H9 (cell line): Measurements from ENCODE around the gene SLC38A11. TPM values are rescaled to one million over a fixed set of nuclear protein-coding genes. Genes with fewer than 3 reads are reported as not detected.

Source experiments
- DNase-seq: peaks from one replicate; pipeline ENCODE4 v3.0.0-alpha.2; 2017
- H2AFZ ChIP-seq: one replicate; pipeline ENCODE4 v1.6.1; 2013; ENCODE audit warnings: mild to moderate bottlenecking, low read length, control low read depth, moderate library complexity
- H2AK5ac ChIP-seq: 2 replicates; pipeline ENCODE4 v1.6.1; 2013; ENCODE audit warnings: low read length, control low read depth, mixed read lengths; ENCODE audit not compliant: insufficient read length
- H2BK120ac ChIP-seq: one replicate; pipeline ENCODE4 v1.6.1; 2013; ENCODE audit warnings: low read depth, mild to moderate bottlenecking, low read length, control low read depth, inconsistent platforms; ENCODE audit not compliant: poor library complexity, severe bottlenecking
- H2BK12ac ChIP-seq: 2 replicates; pipeline ENCODE4 v1.6.1; 2013; ENCODE audit warnings: low read length, control low read depth, mixed read lengths, low read depth; ENCODE audit not compliant: insufficient read length
- H2BK15ac ChIP-seq: 2 replicates; pipeline ENCODE4 v1.6.1; 2013; ENCODE audit warnings: low read depth, low read length, control low read depth
- H2BK20ac ChIP-seq: one replicate; pipeline ENCODE4 v1.6.1; 2013; ENCODE audit warnings: low read depth, mild to moderate bottlenecking, low read length, control low read depth, inconsistent platforms; ENCODE audit not compliant: poor library complexity, severe bottlenecking
- H2BK5ac ChIP-seq: 2 replicates; pipeline ENCODE4 v1.6.1; 2013; ENCODE audit warnings: low read length, control low read depth, mixed read lengths; ENCODE audit not compliant: insufficient read length
- H3K14ac ChIP-seq: 2 replicates; pipeline ENCODE4 v1.6.1; 2013; ENCODE audit warnings: low read length, control low read depth; ENCODE audit not compliant: insufficient read depth
- H3K18ac ChIP-seq: 2 replicates; pipeline ENCODE4 v1.6.1; 2013; ENCODE audit warnings: low read depth, mild to moderate bottlenecking, mixed read lengths, low read length, control low read depth; ENCODE audit not compliant: insufficient read length
- H3K23ac ChIP-seq: 2 replicates; pipeline ENCODE4 v1.6.1; 2013; ENCODE audit warnings: low read length, control low read depth, mixed read lengths, low read depth; ENCODE audit not compliant: insufficient read length
- H3K23me2 ChIP-seq: 2 replicates; pipeline ENCODE4 v1.6.1; 2013; ENCODE audit warnings: low read depth, mild to moderate bottlenecking, mixed read lengths, low read length, control low read depth; ENCODE audit not compliant: insufficient read length, poor library complexity, severe bottlenecking
- H3K27ac ChIP-seq: 2 replicates; pipeline ENCODE4 v1.5.1; 2013; ENCODE audit warnings: low read length, control low read depth, mixed read lengths, low read depth; ENCODE audit not compliant: insufficient read length
- H3K27me3 ChIP-seq: 2 replicates; pipeline ENCODE4 v1.6.1; 2013; ENCODE audit warnings: low read length, control low read depth, inconsistent platforms; ENCODE audit not compliant: insufficient read depth
- H3K4ac ChIP-seq: 2 replicates; pipeline ENCODE4 v1.6.1; 2013; ENCODE audit warnings: low read depth, mild to moderate bottlenecking, control low read depth, inconsistent platforms, low read length, moderate library complexity
- H3K4me1 ChIP-seq: 2 replicates; pipeline ENCODE4 v1.6.1; 2013; ENCODE audit warnings: low read length, control low read depth, inconsistent platforms; ENCODE audit not compliant: insufficient read depth
- H3K4me2 ChIP-seq: 2 replicates; pipeline ENCODE4 v1.6.1; 2013; ENCODE audit warnings: low read length, control low read depth, mixed read lengths; ENCODE audit not compliant: insufficient read length, insufficient read depth
- H3K56ac ChIP-seq: 2 replicates; pipeline ENCODE4 v1.6.1; 2013; ENCODE audit warnings: low read depth, mild to moderate bottlenecking, mixed read lengths, low read length, control low read depth; ENCODE audit not compliant: insufficient read length
- H3K79me1 ChIP-seq: 2 replicates; pipeline ENCODE4 v1.6.1; 2013; ENCODE audit warnings: low read depth, mild to moderate bottlenecking, moderate library complexity, low read length, control low read depth, inconsistent platforms; ENCODE audit not compliant: insufficient read depth, poor library complexity, severe bottlenecking
- H3K79me2 ChIP-seq: 2 replicates; pipeline ENCODE4 v1.6.1; 2013; ENCODE audit warnings: low read length, control low read depth, inconsistent platforms; ENCODE audit not compliant: insufficient read depth
- H3K9ac ChIP-seq: 2 replicates; pipeline ENCODE4 v1.6.1; 2013; ENCODE audit warnings: low read length, control low read depth, mixed read lengths; ENCODE audit not compliant: insufficient read length; ENCODE audit errors: extremely low read depth
- H3K9me3 ChIP-seq: one replicate; pipeline ENCODE4 v1.6.1; 2013; ENCODE audit warnings: low read depth, low read length, inconsistent platforms; ENCODE audit not compliant: control insufficient read depth
- H3T11ph ChIP-seq: one replicate; pipeline ENCODE4 v1.6.1; 2013; ENCODE audit warnings: mild to moderate bottlenecking, low read length, control low read depth, inconsistent platforms
- H4K20me1 ChIP-seq: one replicate; pipeline ENCODE4 v1.6.1; 2013; ENCODE audit not compliant: control insufficient read depth, insufficient read length, insufficient read depth
- H4K5ac ChIP-seq: 2 replicates; pipeline ENCODE4 v1.6.1; 2013; ENCODE audit warnings: low read depth, mild to moderate bottlenecking, mixed read lengths, low read length, control low read depth; ENCODE audit not compliant: insufficient read length
- H4K8ac ChIP-seq: replicated peaks from 2 replicates; pipeline ENCODE4 v1.6.1; 2013; ENCODE audit warnings: low read length, control low read depth, mixed read lengths, low read depth; ENCODE audit not compliant: insufficient read length
- H4K91ac ChIP-seq: 2 replicates; pipeline ENCODE4 v1.6.1; 2013; ENCODE audit warnings: low read depth, mild to moderate bottlenecking, moderate library complexity, mixed read lengths, low read length, control low read depth; ENCODE audit not compliant: insufficient read length
- H3K27ac Mint-ChIP-seq, 3 experiments: 2 replicates in 2 of 3; 3 replicates in 1 of 3; pipeline ENCODE4 v1.8.0; 2020 to 2021; ENCODE audit warnings: mixed read lengths in 3 of 3, mild to moderate bottlenecking in 1 of 3, moderate library complexity in 1 of 3
- H3K27me3 Mint-ChIP-seq: 2 replicates; pipeline ENCODE4 v1.8.0; 2021; ENCODE audit warnings: low read depth, mild to moderate bottlenecking, moderate library complexity, mixed read lengths
- H3K36me3 Mint-ChIP-seq, 3 experiments: 2 replicates in 2 of 3; 3 replicates in 1 of 3; pipeline ENCODE4 v1.8.0; 2020 to 2021; ENCODE audit warnings: low read depth in 3 of 3, mixed read lengths in 3 of 3; ENCODE audit not compliant: insufficient read depth in 1 of 3
- H3K4me1 Mint-ChIP-seq, 2 experiments: 2 replicates each; pipeline ENCODE4 v1.8.0; 2020; ENCODE audit warnings: mixed read lengths in 2 of 2
- H3K4me3 Mint-ChIP-seq, 2 experiments: 2 replicates in 1 of 2; 3 replicates in 1 of 2; pipeline ENCODE4 v1.8.0; 2020 to 2021; ENCODE audit warnings: mild to moderate bottlenecking in 2 of 2, mixed read lengths in 2 of 2, moderate library complexity in 1 of 2
- H3K9me3 Mint-ChIP-seq, 2 experiments: 2 replicates in 1 of 2; 3 replicates in 1 of 2; pipeline ENCODE4 v1.8.0; 2020; ENCODE audit warnings: mild to moderate bottlenecking in 2 of 2, mixed read lengths in 2 of 2, moderate library complexity in 1 of 2
- total RNA-seq: library from RNA; stranded (reverse); gene quantifications from 2 replicates; pipeline ENCODE4 v1.2.1, GENCODE V29; 2021
- TF ChIP-seq, protein P1 (sequence below): fragments of 200-600 bp; sonication (generic); conservative IDR thresholded peaks from 3 replicates; pipeline ENCODE4 v1.8.0; 2021; ENCODE audit warnings: antibody characterized with exemption, mild to moderate bottlenecking

The SLC38A11 gene
- total RNA-seq, 1 experiment from 2014 or later, result not detected

DNA sequence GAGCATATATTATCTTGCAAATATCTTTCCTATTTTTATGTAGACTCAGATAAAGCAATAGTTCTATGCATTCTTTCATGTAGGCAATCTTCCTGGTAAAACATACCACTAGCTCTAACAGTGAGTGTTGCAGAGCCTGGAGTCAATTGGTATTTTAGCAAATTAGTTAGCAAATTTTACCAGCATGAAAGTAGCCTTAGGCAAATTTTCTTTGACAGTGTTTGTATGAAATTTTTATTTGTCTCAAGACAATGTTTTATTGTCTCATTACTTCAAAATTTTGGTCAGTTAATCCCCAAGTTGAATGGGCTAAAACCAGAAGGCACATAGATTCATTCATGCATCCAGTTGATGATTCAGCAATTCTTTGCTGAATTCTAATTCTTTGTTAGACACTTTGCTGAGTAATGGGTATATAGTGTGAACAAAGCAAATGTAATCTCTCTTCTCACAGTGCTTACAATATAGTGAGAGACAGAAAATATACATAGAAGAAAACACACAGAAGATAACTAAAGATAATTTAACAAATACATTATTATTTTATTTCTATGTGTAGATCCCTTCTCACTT is 27.1 kb downstream of the SLC38A11 start:
- peaks cover 0 to 21% (median 0%) of the 10 kb centered on the region in 3 experiments; a peak in 3 of 7 replicates for H3K36me3 Mint-ChIP-seq
- Histone ChIP-seq H3K23me2 (no peaks in the 10 kb centered on the region), H3K4me2 (no peak overlapping the region), H2AFZ (no peak overlapping the region), H3K9me3 (no peaks in the 10 kb centered on the region), H4K91ac (no peak overlapping the region), H3K23ac (no peak overlapping the region), H2BK12ac (no peak overlapping the region), H3K18ac (no peak overlapping the region), H2BK120ac (no peak overlapping the region), H3K4ac (no peak overlapping the region), H3K56ac (no peak overlapping the region), H3K9ac (no peak overlapping the region), H4K20me1 (no peaks in the 10 kb centered on the region), H2AK5ac (no peak overlapping the region), H2BK20ac (no peak overlapping the region), H3K14ac (no peak overlapping the region), H3K79me2 (no peaks in the 10 kb centered on the region), H2BK15ac (no peak overlapping the region), H3K79me1 (no peaks in the 10 kb centered on the region), H4K8ac (no peak overlapping the region), H2BK5ac (no peak overlapping the region), H3K4me1 (no peaks in the 10 kb centered on the region), H3K27ac (no peak overlapping the region), H4K5ac (no peak overlapping the region), H3K27me3 (no peaks in the 10 kb centered on the region), H3T11ph (no peak overlapping the region)
- TF ChIP-seq, protein P1, sequence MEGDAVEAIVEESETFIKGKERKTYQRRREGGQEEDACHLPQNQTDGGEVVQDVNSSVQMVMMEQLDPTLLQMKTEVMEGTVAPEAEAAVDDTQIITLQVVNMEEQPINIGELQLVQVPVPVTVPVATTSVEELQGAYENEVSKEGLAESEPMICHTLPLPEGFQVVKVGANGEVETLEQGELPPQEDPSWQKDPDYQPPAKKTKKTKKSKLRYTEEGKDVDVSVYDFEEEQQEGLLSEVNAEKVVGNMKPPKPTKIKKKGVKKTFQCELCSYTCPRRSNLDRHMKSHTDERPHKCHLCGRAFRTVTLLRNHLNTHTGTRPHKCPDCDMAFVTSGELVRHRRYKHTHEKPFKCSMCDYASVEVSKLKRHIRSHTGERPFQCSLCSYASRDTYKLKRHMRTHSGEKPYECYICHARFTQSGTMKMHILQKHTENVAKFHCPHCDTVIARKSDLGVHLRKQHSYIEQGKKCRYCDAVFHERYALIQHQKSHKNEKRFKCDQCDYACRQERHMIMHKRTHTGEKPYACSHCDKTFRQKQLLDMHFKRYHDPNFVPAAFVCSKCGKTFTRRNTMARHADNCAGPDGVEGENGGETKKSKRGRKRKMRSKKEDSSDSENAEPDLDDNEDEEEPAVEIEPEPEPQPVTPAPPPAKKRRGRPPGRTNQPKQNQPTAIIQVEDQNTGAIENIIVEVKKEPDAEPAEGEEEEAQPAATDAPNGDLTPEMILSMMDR, result no peak
- DNase-seq, result no peak
- no peak overlapping the region for H3K27ac Mint-ChIP-seq
- H3K27me3 Mint-ChIP-seq, result no peaks in the 10 kb centered on the region; the same call in 1 of the 2 replicates
- H3K4me1 Mint-ChIP-seq, result peaks cover 8 to 11% of the 10 kb centered on the region in 2 experiments; a peak in 3 of 4 replicates
- no peak overlapping the region for H3K4me3 Mint-ChIP-seq
- peaks cover 13 to 17% of the 10 kb centered on the region in 2 experiments; a peak in 3 of 5 replicates for H3K9me3 Mint-ChIP-seq
